ENCODE results near the gene PRKG1. TPM values are rescaled to one million over a fixed set of nuclear protein-coding genes. Genes with fewer than 3 reads are reported as not detected.
"Not testable (repeated sequence)": the region's sequence is repeated elsewhere in the genome, so short reads cannot be mapped to it uniquely, and the experiment has no call there.

The PRKG1 gene
- total RNA-seq, 1 donor: 19.5 TPM

GRCh38 chr10:51257511-51258248, 183.4 kb downstream of the PRKG1 start:
- no peaks in the 10 kb centered on the region for H3K9me3 ChIP-seq (ENCODE audit: low read depth, low read length)
- DNase-seq (ENCODE audit: insufficient read length, low spot score, missing footprints): peak; percentile 58
- H3K4me1 ChIP-seq (ENCODE audit: insufficient read depth, low read length): peaks cover 10% of the 10 kb centered on the region

GRCh38 chr10:51260376-51260775, 186.1 kb downstream of the PRKG1 start:
- Histone ChIP-seq H3K4me2 (ENCODE audit: insufficient read depth, low read length) (no peak overlapping the region), H3K4me1 (ENCODE audit: insufficient read depth, low read length) (peaks cover 10% of the 10 kb centered on the region), H3K36me3 (ENCODE audit: insufficient read depth, low read length) (no peaks in the 10 kb centered on the region), H3K79me2 (ENCODE audit: insufficient read depth, low read length) (no peaks in the 10 kb centered on the region), H3K9me3 (ENCODE audit: low read depth, low read length) (no peaks in the 10 kb centered on the region), H3K4me3 (ENCODE audit: insufficient read depth, low read length) (no peak overlapping the region), H3K27me3 (ENCODE audit: insufficient read depth, low read length) (no peaks in the 10 kb centered on the region), H2AFZ (ENCODE audit: low read length) (no peak overlapping the region), H4K20me1 (ENCODE audit: insufficient read depth, low read length) (no peaks in the 10 kb centered on the region), H3K27ac (ENCODE audit: low read depth, low read length) (no peak overlapping the region)
- DNase-seq (ENCODE audit: insufficient read length, low spot score, missing footprints): no peak
- no peak for TF ChIP-seq CTCF (IDR thresholded peaks at IDR 0.05; ENCODE audit: extremely low read depth, low read depth, low read length)

More at GRCh38 chr10:51257511-51258248, 183.4 kb downstream of the PRKG1 start:
- Histone ChIP-seq H2AFZ (ENCODE audit: low read length) (peak overlapping the region; percentile 33), H3K79me2 (ENCODE audit: insufficient read depth, low read length) (no peaks in the 10 kb centered on the region), H3K27ac (ENCODE audit: low read depth, low read length) (no peak overlapping the region), H4K20me1 (ENCODE audit: insufficient read depth, low read length) (no peaks in the 10 kb centered on the region), H3K4me3 (ENCODE audit: insufficient read depth, low read length) (no peak overlapping the region), H3K4me2 (ENCODE audit: insufficient read depth, low read length) (no peak overlapping the region), H3K36me3 (ENCODE audit: insufficient read depth, low read length) (no peaks in the 10 kb centered on the region), H3K27me3 (ENCODE audit: insufficient read depth, low read length) (no peaks in the 10 kb centered on the region)
- no peak for TF ChIP-seq CTCF (IDR thresholded peaks at IDR 0.05; ENCODE audit: extremely low read depth, low read depth, low read length)

- Histone ChIP-seq H3K4me2 (ENCODE audit: insufficient read depth, low read length) (no peak overlapping the region), H2AFZ (ENCODE audit: low read length) (no peak overlapping the region), H3K4me3 (ENCODE audit: insufficient read depth, low read length) (no peak overlapping the region), H4K20me1 (ENCODE audit: insufficient read depth, low read length) (no peaks in the 10 kb centered on the region), H3K36me3 (ENCODE audit: insufficient read depth, low read length) (no peaks in the 10 kb centered on the region), H3K79me2 (ENCODE audit: insufficient read depth, low read length) (no peaks in the 10 kb centered on the region), H3K27me3 (ENCODE audit: insufficient read depth, low read length) (no peaks in the 10 kb centered on the region), H3K27ac (ENCODE audit: low read depth, low read length) (no peak overlapping the region), H3K4me1 (ENCODE audit: insufficient read depth, low read length) (no peaks in the 10 kb centered on the region), H3K9me3 (ENCODE audit: low read depth, low read length) (no peaks in the 10 kb centered on the region)
- no peak for TF ChIP-seq CTCF (IDR thresholded peaks at IDR 0.05; ENCODE audit: extremely low read depth, low read depth, low read length)
- no peak for DNase-seq (ENCODE audit: insufficient read length, low spot score, missing footprints)
Observed at GRCh38 chr10:51266496-51266895, 192.2 kb downstream of the PRKG1 start.

- not testable (repeated sequence) for DNase-seq (ENCODE audit: insufficient read length, low spot score, missing footprints); H3K4me3 ChIP-seq (ENCODE audit: insufficient read depth, low read length); H3K27ac ChIP-seq (ENCODE audit: low read depth, low read length); H2AFZ ChIP-seq (ENCODE audit: low read length); H3K4me2 ChIP-seq (ENCODE audit: insufficient read depth, low read length); H4K20me1 ChIP-seq (ENCODE audit: insufficient read depth, low read length); H3K27me3 ChIP-seq (ENCODE audit: insufficient read depth, low read length); H3K79me2 ChIP-seq (ENCODE audit: insufficient read depth, low read length); H3K4me1 ChIP-seq (ENCODE audit: insufficient read depth, low read length); H3K9me3 ChIP-seq (ENCODE audit: low read depth, low read length); H3K36me3 ChIP-seq (ENCODE audit: insufficient read depth, low read length)
Observed at GRCh38 chr10:51267980-51268570, 193.8 kb downstream of the PRKG1 start.
